Uterus (tissue), 2 donors: ENCODE results near the gene AP1S2.

Source experiments
- CTCF ChIP-seq, 4 experiments: fragments of 200-600 bp in 2 of 4; fragments of 450-650 bp in 2 of 4; sonication (generic) in 2 of 4; IDR thresholded peaks; one replicate each; pipeline ENCODE4 v1.5.1; 2016 to 2019; ENCODE audit warnings: antibody characterized with exemption in 4 of 4, mild to moderate bottlenecking in 2 of 4, moderate library complexity in 1 of 4
- POLR2A ChIP-seq, 2 donors: fragments of 450-650 bp; IDR thresholded peaks; one replicate each; pipeline ENCODE4 v1.6.1; 2016; ENCODE audit warnings: antibody characterized with exemption in 2 of 2, mild to moderate bottlenecking in 1 of 2, moderate library complexity in 1 of 2

- TF ChIP-seq CTCF (IDR thresholded peaks at IDR 0.05), result no peak
- TF ChIP-seq POLR2A (IDR thresholded peaks at IDR 0.05), result no peak
Measured at GRCh38 chrX:15877380-15877779, 22.8 kb upstream of the AP1S2 start.
